ENCODE data around the gene ARMC7. TPM values are rescaled to one million over a fixed set of nuclear protein-coding genes. Genes with fewer than 3 reads are reported as not detected.
"Not testable (repeated sequence)": the region's sequence is repeated elsewhere in the genome, so short reads cannot be mapped to it uniquely, and the experiment has no call there.

Gene ARMC7
- total RNA-seq, 1 donor from 2014 or later = 7.9 TPM

DNA sequence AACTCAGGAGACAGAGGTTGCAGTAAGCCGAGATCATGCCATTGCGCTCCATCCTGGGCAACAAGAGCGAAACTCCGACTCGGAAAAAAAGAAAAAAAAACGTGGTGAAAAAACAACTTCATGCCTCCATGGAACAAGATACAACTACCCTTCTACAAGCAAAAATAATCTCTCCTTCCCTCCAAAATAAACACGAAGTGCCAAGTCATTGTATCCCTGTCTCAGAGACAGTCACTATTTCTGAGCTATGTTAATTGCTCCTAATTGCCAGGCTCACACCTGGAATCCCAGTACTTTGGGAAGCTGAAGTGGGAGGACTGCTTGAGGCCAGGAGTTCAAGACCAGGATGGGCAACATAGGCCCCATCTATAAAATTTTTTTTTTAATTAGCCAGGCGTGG is 41.0 kb upstream of the ARMC7 start:
- DNase-seq (ENCODE audit: low read depth) = no peak
- TF ChIP-seq, protein P1, sequence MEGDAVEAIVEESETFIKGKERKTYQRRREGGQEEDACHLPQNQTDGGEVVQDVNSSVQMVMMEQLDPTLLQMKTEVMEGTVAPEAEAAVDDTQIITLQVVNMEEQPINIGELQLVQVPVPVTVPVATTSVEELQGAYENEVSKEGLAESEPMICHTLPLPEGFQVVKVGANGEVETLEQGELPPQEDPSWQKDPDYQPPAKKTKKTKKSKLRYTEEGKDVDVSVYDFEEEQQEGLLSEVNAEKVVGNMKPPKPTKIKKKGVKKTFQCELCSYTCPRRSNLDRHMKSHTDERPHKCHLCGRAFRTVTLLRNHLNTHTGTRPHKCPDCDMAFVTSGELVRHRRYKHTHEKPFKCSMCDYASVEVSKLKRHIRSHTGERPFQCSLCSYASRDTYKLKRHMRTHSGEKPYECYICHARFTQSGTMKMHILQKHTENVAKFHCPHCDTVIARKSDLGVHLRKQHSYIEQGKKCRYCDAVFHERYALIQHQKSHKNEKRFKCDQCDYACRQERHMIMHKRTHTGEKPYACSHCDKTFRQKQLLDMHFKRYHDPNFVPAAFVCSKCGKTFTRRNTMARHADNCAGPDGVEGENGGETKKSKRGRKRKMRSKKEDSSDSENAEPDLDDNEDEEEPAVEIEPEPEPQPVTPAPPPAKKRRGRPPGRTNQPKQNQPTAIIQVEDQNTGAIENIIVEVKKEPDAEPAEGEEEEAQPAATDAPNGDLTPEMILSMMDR (IDR thresholded peaks at IDR 0.05; ENCODE audit: insufficient read depth, low read length, poor library complexity, severe bottlenecking) = no peak
- no peaks in the 10 kb centered on the region for H3K36me3 ChIP-seq (ENCODE audit: control insufficient read depth, insufficient read depth, low read length)
- no peaks in the 10 kb centered on the region for H3K27me3 ChIP-seq (ENCODE audit: control insufficient read depth, insufficient read depth, low read length)
- no peak overlapping the region for H3K4me3 ChIP-seq (ENCODE audit: low read depth, low read length)

DNA sequence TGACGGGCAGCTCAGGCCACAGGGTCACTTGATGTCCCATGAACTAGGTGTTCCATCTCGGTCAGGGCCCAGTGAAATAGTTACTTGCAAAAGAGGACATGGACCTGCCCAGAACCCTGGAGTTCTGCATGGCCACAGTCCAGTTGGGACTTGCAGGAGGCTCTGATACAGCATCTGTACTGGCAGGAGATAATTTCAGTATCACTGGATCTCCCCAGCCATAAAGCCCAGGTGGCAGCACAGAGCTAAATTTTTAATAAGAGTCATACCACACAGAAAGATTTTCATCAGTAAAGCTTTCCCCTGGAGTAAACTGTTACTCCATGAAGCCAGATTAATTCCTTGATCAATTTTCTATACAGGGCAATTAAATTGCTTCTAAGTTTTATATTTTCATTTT is 40.0 kb upstream of the ARMC7 start:
- TF ChIP-seq, protein P1 (IDR thresholded peaks at IDR 0.05; ENCODE audit: insufficient read depth, low read length, poor library complexity, severe bottlenecking) = peak; percentile 35
- Histone ChIP-seq H3K4me3 (ENCODE audit: low read depth, low read length) (no peak overlapping the region), H3K27me3 (ENCODE audit: control insufficient read depth, insufficient read depth, low read length) (no peaks in the 10 kb centered on the region), H3K36me3 (ENCODE audit: control insufficient read depth, insufficient read depth, low read length) (no peaks in the 10 kb centered on the region)
- DNase-seq (ENCODE audit: low read depth) = no peak

DNA sequence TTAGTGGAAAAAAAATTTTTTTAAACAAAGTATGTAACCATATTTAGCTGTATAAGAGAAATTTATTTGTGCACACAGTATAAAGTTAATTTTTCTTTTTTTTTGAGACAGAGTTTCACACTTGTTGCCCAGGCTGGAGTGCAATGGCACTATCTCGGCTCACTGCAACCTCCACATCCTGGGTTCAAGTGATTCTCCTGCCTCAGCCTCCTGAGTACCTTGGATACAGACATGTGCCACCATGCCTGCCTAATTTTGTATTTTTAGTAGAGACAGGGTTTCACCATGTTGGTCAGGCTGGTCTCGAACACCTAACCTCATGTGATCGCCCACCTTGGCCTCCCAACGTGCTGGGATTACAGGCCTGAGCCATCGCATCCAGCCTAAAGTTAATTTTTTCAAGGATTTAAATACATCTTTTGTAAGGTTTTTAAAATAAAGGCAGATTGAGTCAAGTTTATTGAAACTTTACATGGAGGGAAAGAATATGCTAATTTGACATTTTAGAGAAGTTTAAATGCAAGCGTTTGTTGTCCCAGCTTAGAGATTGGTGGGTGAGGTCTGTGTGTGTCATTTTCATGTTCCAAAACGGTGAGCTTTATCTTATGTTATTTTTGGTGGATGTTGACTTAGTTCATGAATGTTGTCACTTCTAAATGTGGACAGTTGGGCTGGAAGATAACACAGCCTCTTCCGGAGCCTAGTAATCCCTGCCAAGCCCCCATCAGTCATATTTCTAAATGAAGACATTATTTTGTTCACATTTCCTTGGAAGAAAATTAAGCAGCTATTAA is 38.1 kb upstream of the ARMC7 start:
- H3K27me3 ChIP-seq (ENCODE audit: control insufficient read depth, insufficient read depth, low read length); H3K36me3 ChIP-seq (ENCODE audit: control insufficient read depth, insufficient read depth, low read length); DNase-seq (ENCODE audit: low read depth); H3K4me3 ChIP-seq (ENCODE audit: low read depth, low read length): not testable (repeated sequence)

DNA sequence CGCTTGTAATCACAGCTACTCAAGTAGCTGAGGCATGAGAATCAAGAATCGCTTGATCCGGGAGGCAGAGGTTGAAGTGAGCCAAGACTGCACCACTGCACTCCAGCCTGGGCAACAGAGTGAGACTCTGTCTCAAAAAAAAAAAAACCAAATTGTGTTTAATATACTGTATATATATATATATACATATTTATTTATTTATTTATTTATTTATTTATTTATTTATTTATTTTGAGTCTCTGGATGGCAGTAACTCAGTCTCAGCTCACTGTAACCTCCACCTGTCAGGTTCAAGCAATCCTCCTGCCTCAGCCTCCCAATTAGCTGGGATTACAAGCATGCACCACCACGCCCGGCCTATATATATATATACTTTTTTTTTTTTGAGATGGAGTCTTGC is 36.9 kb upstream of the ARMC7 start:
- H3K4me3 ChIP-seq (ENCODE audit: low read depth, low read length); DNase-seq (ENCODE audit: low read depth): not testable (repeated sequence)

DNA sequence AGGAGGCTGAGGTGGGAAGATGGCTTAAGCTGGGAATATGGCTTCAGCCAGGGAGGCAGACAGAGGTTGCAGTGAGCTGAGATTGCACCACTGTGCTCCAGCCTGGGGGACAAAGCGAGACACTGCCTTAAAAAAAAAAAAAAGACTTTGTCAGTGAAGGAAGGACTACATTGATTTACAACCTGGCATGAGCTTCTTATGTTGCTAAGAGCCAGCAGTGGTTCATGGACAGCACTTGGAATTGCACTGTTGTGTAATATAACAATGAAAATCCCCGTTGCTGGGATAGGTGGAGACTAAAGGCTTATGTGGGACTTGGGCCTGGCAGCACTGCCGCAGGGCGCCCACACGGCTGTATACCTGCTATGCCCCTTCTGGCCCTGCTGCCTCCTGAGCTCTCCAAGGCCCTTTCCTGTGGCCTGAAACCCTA is 36.1 kb upstream of the ARMC7 start:
- no peaks in the 10 kb centered on the region for H3K27me3 ChIP-seq (ENCODE audit: control insufficient read depth, insufficient read depth, low read length)
- H3K4me3 ChIP-seq (ENCODE audit: low read depth, low read length) = no peak overlapping the region
- TF ChIP-seq, protein P1 (IDR thresholded peaks at IDR 0.05; ENCODE audit: insufficient read depth, low read length, poor library complexity, severe bottlenecking) = no peak
- H3K36me3 ChIP-seq (ENCODE audit: control insufficient read depth, insufficient read depth, low read length) = no peaks in the 10 kb centered on the region
- no peak for DNase-seq (ENCODE audit: low read depth)

More for the DNA sequence above, 36.9 kb upstream of the ARMC7 start:
- H3K27me3 ChIP-seq (ENCODE audit: control insufficient read depth, insufficient read depth, low read length); H3K36me3 ChIP-seq (ENCODE audit: control insufficient read depth, insufficient read depth, low read length): not testable (repeated sequence)

DNA sequence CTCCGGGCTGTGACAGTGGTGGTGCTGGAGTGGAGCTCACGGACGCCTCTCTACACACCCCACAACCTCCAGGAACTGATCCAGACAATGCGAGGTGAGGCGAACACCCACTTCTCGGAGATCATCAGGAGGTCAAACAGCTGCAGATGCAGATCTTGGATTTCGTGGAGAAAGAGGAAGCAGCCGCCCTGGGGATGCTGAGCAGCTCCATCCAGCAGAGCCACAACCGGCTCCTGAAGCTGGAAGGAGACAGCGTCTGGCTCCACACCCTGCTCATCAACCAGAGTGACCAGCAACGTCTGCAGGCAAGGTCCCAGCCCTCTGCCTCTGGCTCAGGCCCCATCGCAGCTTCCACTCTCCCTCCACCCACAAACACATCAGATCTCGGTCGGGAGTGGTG is 35.2 kb upstream of the ARMC7 start:
- no peak for DNase-seq (ENCODE audit: low read depth)
- TF ChIP-seq, protein P1 (IDR thresholded peaks at IDR 0.05; ENCODE audit: insufficient read depth, low read length, poor library complexity, severe bottlenecking) = no peak
- no peaks in the 10 kb centered on the region for H3K27me3 ChIP-seq (ENCODE audit: control insufficient read depth, insufficient read depth, low read length)
- H3K4me3 ChIP-seq (ENCODE audit: low read depth, low read length) = no peak overlapping the region
- no peaks in the 10 kb centered on the region for H3K36me3 ChIP-seq (ENCODE audit: control insufficient read depth, insufficient read depth, low read length)
